DND-41 (cell line): ENCODE data around the gene MYO19.

Experiments used
- ATAC-seq: fragments of 200-7000 bp; cut with Tn5 transposase; 3 replicates; pipeline ENCODE4 v1.9.1; 2021; ENCODE audit warnings: low read depth; ENCODE audit not compliant: insufficient read depth
- DNase-seq: peaks from one replicate; pipeline ENCODE4 v3.0.0-alpha.2; 2020
- H2AFZ ChIP-seq: 2 replicates; pipeline ENCODE4 v1.6.0; 2012; ENCODE audit warnings: low read depth, low read length
- H3K27ac ChIP-seq: 2 replicates; pipeline ENCODE4 v1.5.1; 2012; ENCODE audit warnings: low read length, inconsistent platforms
- H3K27me3 ChIP-seq: fragments of 200-600 bp; sonication (generic); 2 replicates; pipeline ENCODE4 v1.6.0; 2012; ENCODE audit warnings: low read length, mild to moderate bottlenecking, inconsistent platforms; ENCODE audit not compliant: insufficient read depth, poor library complexity
- H3K36me3 ChIP-seq: 2 replicates; pipeline ENCODE4 v1.5.1; 2012; ENCODE audit warnings: low read length, inconsistent platforms; ENCODE audit not compliant: insufficient read depth
- H3K4me1 ChIP-seq: 2 replicates; pipeline ENCODE4 v1.5.1; 2012; ENCODE audit warnings: mild to moderate bottlenecking, low read length; ENCODE audit not compliant: insufficient read depth
- H3K4me2 ChIP-seq: 2 replicates; pipeline ENCODE4 v1.6.0; 2012; ENCODE audit warnings: mild to moderate bottlenecking, moderate library complexity, low read length, inconsistent platforms; ENCODE audit not compliant: insufficient read depth
- H3K4me3 ChIP-seq, 2 experiments: fragments of 200-600 bp in 1 of 2; shearing (Covaris generic) in 1 of 2; 2 replicates each; pipeline ENCODE4 v1.5.1; 2012 to 2016; ENCODE audit warnings: inconsistent platforms in 2 of 2, low read length in 2 of 2, mild to moderate bottlenecking in 2 of 2, low read depth in 1 of 2, moderate library complexity in 1 of 2
- H3K79me2 ChIP-seq: 2 replicates; pipeline ENCODE4 v1.6.0; 2012; ENCODE audit warnings: low read length, inconsistent platforms; ENCODE audit not compliant: insufficient read depth
- H3K9ac ChIP-seq: 2 replicates; pipeline ENCODE4 v1.6.0; 2012; ENCODE audit warnings: low read depth, mild to moderate bottlenecking, inconsistent platforms, low read length, moderate library complexity
- H3K9me3 ChIP-seq: 2 replicates; pipeline ENCODE4 v1.5.1; 2012; ENCODE audit warnings: low read length, moderate library complexity, mild to moderate bottlenecking, inconsistent platforms; ENCODE audit not compliant: insufficient read depth, severe bottlenecking
- H4K20me1 ChIP-seq: 2 replicates; pipeline ENCODE4 v1.6.0; 2012; ENCODE audit warnings: low read length; ENCODE audit not compliant: insufficient read depth
- EZH2 ChIP-seq: IDR thresholded peaks from 3 replicates; pipeline ENCODE4 v1.6.1; 2012; ENCODE audit warnings: borderline replicate concordance, low read depth, mild to moderate bottlenecking, moderate library complexity, low read length, inconsistent platforms; ENCODE audit not compliant: severe bottlenecking
- TF ChIP-seq, protein P1 (sequence below): IDR thresholded peaks from 2 replicates; pipeline ENCODE4 v1.5.1; 2012; ENCODE audit warnings: borderline replicate concordance, low read length, moderate library complexity, mild to moderate bottlenecking; ENCODE audit not compliant: poor library complexity, severe bottlenecking; ENCODE audit errors: extremely low read depth

The MYO19 gene, protein sequence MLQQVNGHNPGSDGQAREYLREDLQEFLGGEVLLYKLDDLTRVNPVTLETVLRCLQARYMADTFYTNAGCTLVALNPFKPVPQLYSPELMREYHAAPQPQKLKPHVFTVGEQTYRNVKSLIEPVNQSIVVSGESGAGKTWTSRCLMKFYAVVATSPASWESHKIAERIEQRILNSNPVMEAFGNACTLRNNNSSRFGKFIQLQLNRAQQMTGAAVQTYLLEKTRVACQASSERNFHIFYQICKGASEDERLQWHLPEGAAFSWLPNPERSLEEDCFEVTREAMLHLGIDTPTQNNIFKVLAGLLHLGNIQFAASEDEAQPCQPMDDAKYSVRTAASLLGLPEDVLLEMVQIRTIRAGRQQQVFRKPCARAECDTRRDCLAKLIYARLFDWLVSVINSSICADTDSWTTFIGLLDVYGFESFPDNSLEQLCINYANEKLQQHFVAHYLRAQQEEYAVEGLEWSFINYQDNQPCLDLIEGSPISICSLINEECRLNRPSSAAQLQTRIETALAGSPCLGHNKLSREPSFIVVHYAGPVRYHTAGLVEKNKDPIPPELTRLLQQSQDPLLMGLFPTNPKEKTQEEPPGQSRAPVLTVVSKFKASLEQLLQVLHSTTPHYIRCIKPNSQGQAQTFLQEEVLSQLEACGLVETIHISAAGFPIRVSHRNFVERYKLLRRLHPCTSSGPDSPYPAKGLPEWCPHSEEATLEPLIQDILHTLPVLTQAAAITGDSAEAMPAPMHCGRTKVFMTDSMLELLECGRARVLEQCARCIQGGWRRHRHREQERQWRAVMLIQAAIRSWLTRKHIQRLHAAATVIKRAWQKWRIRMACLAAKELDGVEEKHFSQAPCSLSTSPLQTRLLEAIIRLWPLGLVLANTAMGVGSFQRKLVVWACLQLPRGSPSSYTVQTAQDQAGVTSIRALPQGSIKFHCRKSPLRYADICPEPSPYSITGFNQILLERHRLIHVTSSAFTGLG

DNA sequence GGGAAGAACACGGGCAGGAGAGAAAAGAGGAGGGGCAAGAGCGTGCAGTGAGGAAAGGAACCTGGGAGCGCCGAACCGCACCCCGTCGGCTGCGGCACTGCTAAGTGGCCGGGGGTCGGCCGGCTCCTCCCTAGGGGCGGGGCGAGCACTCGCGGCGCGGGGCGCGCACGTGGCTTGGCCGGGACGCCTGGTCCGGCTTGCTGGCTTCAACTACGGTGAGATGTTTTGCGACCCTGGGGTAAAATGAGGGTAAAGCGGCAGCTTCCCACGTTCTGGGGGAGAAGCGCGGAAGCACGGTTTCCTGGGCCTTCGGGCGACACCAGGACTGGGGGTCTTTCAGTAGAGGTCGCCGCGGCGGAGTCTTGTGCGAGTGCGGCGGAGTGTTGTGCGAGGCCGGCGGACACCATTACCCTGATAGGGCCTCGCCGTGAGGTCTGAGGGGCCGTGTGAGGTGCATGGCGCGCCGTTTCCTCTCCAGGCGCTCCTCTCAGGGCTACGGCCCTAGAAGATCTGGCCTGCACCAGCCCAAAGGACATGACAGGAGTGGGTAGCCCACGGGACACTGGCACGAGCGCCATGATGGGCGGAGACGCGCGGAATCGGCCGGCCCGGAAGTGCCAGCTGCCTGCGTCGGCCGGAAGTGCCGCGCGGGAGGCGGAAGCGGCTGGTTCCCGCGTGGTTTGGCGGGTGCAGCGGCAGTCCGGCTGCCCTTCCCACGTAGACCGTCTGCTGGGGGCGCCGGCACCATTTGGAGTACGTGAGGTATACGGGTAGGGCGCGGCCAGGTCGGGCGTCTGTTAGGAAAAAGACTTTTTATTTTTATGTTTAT is at the start of gene MYO19, which contains the start of gene PIGW:
Gene MYO19 (minus strand): TSS at position 29 of the 829 bp plus-strand sequence. CDS start 2,330 bp downstream, outside the sequence.
Gene PIGW (plus strand): TSS at position 148 of the 829 bp plus-strand sequence. CDS start 2,115 bp downstream, outside the sequence.
- Histone ChIP-seq H3K4me2 (peak within 1 kb of the TSS; percentile 79), H3K79me2 (peaks cover 61% of the 10 kb centered on the region), H3K27ac (peak within 1 kb of the TSS; percentile 96), H3K4me1 (peaks cover 54% of the 10 kb centered on the region), H3K9ac (peak within 1 kb of the TSS; percentile 93), H2AFZ (peak within 1 kb of the TSS; percentile 99), H3K9me3 (no peaks in the 10 kb centered on the region), H3K27me3 (no peaks in the 10 kb centered on the region), H3K4me3 (peak within 1 kb of the TSS; percentile 39 to 81), H3K36me3 (peaks cover 42% of the 10 kb centered on the region), H4K20me1 (0 out of 2 replicates have a peak, but pooled peaks cover 5% of the 10 kb centered on the region)
- DNase-seq = peak; percentile 91
- TF ChIP-seq, protein P1, sequence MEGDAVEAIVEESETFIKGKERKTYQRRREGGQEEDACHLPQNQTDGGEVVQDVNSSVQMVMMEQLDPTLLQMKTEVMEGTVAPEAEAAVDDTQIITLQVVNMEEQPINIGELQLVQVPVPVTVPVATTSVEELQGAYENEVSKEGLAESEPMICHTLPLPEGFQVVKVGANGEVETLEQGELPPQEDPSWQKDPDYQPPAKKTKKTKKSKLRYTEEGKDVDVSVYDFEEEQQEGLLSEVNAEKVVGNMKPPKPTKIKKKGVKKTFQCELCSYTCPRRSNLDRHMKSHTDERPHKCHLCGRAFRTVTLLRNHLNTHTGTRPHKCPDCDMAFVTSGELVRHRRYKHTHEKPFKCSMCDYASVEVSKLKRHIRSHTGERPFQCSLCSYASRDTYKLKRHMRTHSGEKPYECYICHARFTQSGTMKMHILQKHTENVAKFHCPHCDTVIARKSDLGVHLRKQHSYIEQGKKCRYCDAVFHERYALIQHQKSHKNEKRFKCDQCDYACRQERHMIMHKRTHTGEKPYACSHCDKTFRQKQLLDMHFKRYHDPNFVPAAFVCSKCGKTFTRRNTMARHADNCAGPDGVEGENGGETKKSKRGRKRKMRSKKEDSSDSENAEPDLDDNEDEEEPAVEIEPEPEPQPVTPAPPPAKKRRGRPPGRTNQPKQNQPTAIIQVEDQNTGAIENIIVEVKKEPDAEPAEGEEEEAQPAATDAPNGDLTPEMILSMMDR = peak; percentile 23
- no peak for TF ChIP-seq EZH2
- ATAC-seq = peak; percentile 86

DNA sequence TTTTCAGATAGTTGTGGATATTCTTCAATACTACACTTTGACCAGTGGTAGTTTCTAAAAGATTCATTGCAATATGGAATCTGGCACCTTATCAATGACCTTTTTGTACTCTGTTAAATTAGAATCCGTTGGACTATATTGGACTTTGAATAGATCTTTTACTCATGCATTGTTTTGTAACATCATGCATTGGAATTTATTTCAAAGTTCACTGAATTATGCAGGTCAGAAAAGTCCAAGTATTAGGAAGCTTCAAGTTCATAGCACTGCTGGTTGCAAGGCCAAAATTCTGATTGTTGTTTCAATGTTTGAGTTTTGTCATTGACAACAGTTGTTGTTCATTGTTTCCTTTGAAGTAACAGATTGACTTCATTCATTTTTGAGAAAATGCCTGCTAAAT is 49.1 kb upstream of the MYO19 start:
- H3K9ac ChIP-seq = no peak overlapping the region
- ATAC-seq = no peak
- H3K27me3 ChIP-seq = no peaks in the 10 kb centered on the region
- no peak for DNase-seq
- H3K27ac ChIP-seq = no peak overlapping the region
- no peak for TF ChIP-seq EZH2
- TF ChIP-seq, protein P1 = no peak
- no peak overlapping the region for H2AFZ ChIP-seq
- no peak overlapping the region for H3K4me3 ChIP-seq
- H3K4me1 ChIP-seq = no peaks in the 10 kb centered on the region
- peaks cover 90% of the 10 kb centered on the region for H3K36me3 ChIP-seq
- H4K20me1 ChIP-seq = peaks cover 8% of the 10 kb centered on the region; the same call in 1 of the 2 replicates
- no peak overlapping the region for H3K4me2 ChIP-seq
- H3K9me3 ChIP-seq = no peaks in the 10 kb centered on the region
- peaks cover 12% of the 10 kb centered on the region for H3K79me2 ChIP-seq

DNA sequence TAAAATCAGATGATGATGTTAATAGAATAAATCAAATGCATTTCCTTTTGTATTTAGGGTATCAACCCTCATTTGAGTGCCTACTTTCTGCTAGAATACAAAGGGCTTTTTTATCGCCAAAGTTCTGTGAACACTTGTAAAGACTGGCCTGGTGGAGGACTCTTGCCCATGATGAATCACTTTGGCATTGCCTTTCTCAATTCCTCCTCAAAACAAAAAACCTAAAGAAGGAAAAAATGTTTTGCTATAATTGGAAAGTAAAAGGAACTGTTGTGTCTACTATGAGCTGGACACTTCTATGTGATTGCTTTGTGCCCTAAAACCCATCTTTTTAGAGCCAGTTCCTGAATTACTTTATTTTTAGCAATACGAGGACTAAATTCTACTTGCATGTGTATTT is 44.0 kb upstream of the MYO19 start:
- H3K9ac ChIP-seq = no peak overlapping the region
- no peak overlapping the region for H2AFZ ChIP-seq
- no peaks in the 10 kb centered on the region for H3K4me1 ChIP-seq
- no peak overlapping the region for H3K4me3 ChIP-seq
- H4K20me1 ChIP-seq = peaks cover 27% of the 10 kb centered on the region
- no peak overlapping the region for H3K4me2 ChIP-seq
- no peak for ATAC-seq
- H3K27me3 ChIP-seq = no peaks in the 10 kb centered on the region
- H3K9me3 ChIP-seq = no peaks in the 10 kb centered on the region
- H3K27ac ChIP-seq = no peak overlapping the region
- no peak for DNase-seq
- H3K36me3 ChIP-seq = peaks cover 82% of the 10 kb centered on the region
- H3K79me2 ChIP-seq = peaks cover 44% of the 10 kb centered on the region
- TF ChIP-seq EZH2 = no peak
- TF ChIP-seq, protein P1 = no peak
